ENCODE measurements around the gene KAZN.

Gene KAZN

DNA sequence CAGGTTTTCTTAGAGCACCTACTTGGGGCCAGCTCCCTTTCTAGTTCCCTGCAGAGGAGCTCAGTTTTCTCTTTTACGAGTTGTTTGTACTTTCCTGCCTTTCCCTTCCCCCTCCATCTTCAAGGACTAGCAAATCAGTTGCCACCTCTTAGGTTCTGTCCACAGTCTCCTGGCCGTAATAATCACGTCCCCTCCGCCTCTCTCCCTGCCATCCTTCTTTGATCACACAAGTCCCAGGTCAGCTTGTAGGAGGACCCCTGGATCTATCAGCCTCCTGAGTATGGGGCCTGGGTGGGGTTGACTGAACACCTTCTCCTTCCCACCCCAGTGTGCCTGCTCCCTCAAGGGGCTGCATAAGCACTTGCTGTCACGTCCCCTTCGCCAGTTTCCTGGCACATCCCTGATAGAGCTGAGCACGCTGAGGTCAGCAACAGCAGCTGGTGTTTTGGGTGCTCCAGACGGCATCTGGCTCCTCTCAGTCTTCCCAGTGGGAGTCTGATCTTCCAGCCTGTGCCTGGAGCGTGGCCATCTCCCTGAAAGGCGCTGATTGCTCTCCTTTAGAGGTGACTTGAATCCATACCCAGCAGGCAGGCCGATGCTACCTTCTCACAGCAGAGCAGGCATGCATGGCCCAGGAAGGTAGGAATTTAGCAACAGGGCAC lies 338.9 kb downstream of the KAZN start:
- DNase-seq (ENCODE audit: low spot score) = no peak

DNA sequence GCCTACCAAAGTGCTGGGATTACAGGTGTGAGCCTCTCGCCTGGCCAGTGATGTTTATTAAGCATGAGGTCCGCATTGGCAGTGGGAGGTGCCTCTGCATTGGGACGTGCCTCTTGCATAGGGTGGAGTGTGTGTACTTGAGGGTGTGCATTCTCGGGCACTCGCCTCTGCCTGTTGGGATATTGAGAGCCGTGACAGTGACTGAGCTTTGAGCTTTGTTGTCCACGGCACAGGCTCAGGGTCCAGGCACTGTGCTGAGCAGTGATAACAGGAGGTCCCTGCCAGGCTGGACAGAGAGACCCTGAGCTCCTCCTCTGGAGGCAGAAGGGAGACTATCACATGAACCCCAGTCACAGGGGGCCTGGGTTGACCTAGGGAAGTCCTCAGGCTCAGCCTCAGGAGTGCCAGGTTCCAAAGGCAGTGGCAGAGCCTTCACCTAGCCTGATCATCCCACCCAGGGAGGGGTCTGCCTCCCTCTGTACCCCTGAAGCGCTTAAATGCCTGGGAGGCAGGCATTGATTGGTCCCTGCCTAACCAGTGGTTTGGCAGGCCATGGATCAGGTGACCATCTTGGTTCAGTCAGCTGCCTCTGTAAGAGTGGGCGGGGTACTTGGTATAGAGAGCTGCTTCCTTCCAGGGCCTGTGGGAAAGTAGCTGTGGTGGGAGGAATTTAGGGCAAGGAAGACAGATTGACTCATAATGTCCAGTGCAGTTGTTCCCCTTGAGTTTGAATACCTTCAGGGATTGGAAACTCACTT lies 341.2 kb downstream of the KAZN start:
- DNase-seq (ENCODE audit: low spot score) = peak; percentile 69

DNA sequence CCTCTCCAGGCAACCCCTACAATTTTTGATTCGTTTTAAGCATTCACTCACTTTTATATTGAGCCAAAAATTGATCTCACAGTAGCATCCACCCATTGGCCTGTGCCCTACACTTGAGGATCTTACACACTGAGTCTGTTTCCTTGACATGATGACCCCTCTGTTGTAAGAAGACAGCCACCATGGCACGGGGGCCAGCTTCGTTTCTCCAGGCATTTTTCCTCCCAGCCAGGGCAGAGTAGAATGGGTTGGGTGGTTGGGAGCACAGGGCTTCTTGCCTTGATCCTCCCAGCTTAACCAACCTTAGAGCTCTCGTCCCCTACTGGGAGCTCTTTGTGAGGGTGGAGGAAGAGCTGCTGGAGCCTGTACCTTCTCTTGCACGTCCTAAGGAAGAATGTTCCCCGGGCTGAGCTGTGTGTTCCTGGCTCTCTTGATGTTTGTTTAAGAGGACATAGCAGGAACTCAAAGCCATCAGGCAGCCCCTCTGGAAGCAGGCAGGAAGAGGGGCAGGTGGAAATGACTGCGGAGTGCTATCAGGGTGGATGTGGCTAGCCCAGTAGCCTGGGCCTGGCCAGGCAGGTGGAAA lies 341.9 kb downstream of the KAZN start:
- DNase-seq (ENCODE audit: low spot score) = no peak

DNA sequence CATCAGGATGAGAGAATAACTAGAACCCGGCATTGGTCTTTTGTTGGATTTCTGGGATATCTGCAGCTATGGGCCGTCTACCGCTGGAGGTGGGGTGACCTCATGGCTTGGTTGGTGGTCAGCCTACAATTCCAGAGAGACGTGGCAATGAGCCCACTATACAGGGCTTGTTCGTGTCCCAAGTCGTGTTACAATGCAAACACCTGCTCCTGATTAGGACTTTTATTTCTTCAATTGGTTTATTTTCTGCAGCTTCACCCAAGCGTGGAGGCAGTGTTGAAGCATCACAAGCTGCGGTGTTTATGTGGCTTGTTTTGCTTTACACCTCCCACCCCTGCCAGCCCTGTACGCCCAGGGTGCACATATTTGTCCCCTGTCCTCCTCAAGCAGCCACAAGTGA lies 343.4 kb downstream of the KAZN start:
- no peak for DNase-seq (ENCODE audit: low spot score)

DNA sequence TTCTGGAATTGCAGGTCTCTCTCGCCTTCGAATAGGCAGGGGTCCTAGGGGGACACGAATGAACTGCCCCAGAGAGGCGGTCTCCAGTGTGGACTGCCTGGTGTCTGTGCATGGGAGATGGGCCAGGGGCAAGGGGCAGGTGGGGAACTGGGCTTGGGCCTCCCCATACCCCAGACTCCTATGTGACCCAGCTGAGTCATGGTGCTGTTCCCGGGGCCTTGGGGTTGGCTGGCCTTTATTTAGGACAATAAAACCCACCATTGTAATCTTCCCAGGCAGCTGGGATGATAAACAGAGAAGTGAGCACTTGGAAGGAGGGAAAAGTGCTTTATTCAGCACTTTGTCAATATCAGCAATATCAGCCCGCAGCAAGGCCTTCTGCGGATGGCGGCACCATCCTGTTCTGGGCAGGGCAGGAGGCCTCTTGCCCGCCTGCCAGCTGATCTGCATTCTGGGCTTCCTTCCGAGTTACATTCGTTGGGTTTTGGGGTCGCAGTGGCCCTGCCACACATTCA lies 346.0 kb downstream of the KAZN start:
- no peak for DNase-seq (ENCODE audit: low spot score)

DNA sequence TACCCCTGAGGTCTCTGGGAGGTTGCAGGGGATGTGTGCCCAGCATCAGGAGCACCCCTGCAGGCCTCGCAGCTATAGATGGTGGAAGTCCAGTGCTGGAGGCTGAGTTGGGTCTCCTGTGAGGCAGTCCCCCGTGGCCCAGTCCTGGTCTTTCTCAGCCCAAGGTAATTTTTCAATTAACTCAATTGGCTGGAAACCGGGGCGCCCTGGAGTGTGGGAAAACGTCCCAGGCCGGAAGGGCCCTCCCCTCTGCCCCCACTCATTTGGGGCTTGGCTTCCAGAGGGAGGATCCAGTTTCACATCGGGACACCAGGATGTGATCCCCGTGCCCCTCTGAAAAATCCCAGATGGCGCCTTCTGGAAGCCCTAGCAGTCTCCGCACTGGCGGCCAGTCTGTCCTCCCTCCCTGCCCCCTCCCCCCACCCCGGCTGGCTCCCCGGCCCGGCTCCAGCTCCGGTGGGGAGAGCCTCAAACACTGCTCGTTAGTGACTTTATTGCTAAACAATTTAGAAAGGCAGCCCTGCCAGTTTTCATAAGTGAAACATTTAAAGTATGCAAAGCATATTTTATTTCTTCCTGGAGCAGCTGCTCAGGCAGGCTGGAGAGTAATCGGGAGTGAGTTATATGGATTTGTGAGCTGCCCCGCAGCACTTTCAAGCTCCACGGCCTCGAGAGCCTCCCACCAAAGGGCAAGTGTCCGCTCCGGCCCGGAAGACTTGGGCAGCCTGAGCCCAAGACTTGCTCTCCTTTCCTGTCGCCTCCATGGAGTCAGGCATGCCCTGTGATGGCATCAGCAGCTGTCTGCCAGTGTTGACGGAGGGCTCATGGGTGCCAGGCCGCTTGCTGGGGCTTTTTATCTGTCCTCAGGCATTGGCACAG lies 346.9 kb downstream of the KAZN start:
- peak; percentile 81 for DNase-seq (ENCODE audit: low spot score)

DNA sequence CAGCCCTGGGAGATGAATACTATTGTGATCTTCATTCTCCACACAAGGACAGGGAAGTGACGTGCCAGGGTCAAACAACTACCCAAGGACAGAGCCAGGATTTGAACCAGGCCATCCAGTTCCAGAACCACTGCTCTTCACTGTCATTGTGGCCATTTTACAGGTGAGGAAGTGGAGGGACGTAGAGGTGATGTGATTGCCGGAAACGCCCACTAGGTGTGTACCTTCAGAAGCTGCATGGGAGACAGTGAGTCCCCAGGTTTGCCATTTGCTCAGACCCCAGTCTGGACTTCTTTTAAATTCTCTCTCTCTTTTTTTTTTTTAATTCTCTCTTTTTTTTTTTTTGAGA lies 347.5 kb downstream of the KAZN start:
- no peak for DNase-seq (ENCODE audit: low spot score)

DNA sequence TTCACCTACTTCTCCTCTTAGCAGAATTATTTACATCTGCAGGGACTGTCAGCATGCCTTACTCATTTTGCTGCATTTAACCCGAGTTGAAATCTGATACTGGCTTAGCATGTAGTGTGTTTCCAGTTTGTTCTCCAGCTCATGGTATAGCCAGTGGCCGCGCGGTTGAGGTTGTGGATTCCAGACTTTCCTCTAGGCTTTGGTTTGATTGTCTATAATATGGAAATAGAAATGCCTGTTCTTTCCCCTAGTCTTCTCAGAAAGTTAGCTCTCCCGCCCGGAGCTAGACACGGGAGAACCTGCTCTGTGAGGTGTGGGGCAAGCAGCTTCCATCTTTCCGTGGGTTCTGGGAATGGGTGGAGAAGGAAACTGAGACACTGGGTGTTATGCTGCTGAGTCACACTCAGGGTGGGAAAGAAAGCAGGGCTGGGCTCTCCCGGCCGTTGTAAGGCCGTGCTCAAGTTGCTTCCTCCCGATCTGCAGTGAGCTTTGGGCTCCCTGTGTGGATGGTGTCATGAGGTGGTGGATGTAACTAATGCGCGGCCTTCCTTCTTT lies 348.3 kb downstream of the KAZN start:
- DNase-seq (ENCODE audit: low spot score) = peak; percentile 41

DNA sequence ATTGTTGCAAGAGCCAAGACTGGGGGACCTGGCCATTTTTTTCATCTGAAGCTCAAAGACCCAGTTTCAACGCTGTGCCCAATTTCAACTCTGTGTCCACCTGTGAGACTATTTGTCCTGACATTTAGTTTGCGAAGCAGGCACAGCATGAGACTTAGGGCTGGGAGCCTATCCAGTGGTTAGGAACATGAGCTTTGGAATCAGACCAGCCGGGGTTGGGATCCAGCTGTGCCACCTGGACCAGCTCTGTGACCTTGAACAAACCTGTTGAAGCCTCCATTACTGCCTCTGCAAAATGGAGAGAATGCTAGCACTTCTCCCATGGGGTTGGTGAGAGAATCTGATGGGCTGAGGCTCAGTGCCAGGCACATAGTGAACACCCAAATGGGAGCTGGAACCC lies 348.9 kb downstream of the KAZN start:
- DNase-seq (ENCODE audit: low spot score) = no peak

DNA sequence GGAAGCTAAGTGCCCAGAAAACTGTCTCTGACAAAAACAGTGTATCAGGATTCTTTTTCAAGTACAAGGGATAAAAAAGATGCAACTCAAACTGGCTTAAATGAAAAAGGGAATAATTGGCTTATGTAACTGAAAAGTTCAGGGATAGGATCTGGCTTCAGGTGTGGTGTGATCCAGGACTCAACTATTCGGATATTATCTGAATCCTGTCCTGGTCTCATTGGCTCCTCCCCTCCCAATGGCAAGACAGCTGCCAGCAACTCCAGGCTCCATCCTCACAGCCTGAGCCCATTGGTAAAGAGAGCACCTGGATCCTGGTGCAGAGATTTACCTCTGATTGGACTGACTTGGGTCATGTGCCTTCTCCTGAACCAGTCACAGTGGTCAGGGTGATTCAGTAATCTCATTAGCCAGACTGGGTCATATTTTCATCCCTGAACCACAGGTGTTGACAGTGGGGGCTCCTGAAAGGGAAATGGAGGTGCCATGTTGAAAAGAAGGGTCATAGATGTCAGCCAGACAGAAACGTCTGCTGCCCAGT lies 349.7 kb downstream of the KAZN start:
- no peak for DNase-seq (ENCODE audit: low spot score)

DNA sequence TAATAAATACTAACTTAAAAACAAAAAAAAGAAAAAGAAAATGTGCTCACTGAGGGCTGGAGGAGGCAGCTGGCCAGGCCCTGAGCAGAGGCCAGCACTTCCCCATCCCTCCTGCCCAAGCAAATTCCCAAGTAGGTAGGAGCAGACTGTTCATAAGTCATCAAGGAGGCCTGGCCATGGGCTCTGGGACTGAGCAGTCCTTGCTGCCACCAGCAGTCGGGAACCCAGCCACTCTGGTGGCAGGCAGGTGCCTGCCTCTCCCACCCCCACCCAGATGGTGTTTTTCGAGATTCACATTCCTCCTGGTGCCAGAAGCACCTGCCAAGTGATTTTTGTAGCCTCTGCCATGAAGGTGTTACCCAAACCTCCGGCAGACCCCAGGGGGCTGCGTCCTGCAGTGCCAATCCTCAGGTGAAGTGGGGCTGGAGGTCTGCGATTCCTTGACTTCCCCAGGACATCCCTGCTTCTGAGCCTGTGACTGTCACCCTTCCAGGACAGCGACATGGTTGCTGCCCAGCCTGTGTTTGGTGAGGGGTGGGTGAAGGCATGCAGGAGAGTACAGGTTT lies 350.9 kb downstream of the KAZN start:
- no peak for DNase-seq (ENCODE audit: low spot score)

DNA sequence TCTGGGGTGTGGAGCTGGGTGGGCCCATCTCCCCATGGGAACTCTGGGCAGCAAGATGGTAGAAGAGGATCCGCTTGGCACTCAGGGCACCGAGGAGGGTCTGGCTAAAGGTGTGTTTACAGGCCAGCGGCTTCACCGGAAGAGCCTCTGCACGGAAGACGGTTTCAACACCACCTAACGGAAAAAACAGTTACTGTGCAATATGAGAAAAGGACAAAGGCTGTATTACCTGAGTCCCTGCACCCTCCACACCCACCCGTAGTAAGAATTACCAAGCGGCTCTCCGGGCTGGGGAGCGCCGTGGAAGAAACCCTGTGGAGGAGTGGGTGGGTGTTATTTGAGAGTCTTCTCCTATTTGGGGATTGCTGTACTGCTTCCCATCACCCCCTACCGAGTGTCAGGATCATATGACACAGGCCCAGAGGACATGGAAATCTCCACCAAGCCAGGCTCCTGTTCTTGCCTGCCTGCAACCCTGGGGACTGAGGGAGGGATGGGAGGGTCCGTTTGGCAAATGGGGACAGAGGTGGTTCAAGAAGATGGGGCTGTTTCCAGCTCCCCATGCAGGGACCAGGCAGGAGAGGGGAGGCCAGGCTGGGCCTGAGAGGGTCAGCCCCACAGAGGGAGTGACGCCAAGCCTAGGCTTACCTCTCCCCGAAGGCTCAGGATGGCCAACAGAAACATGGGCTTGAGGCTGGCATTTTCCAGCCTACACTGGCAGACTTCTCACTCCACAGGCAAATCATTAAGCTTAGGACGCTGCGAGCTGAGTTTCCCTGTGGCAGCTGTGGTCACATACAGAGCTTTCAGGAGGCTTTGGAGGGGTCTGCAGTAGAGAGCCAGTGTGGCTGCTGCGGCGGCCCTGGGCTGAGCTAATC lies 351.6 kb downstream of the KAZN start:
- no peak for DNase-seq (ENCODE audit: low spot score)

DNA sequence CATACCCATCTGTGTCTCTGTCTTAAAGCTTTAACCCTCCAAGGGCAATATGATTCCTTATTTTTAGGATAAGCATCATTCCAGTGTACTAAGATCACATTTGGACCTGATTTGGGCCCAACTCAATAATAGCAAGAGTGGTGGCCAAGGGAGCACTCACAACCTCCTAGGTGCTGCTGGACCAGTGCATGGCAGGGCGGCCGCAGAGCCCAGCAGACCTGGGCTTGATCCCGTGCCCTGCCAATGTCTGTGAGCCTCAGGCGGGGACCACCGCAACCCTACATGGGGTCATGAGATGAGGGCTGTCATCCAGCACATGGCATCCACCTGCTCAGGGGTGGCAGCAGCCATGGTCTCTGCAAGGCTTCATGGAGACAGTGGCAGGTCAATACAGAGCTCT lies 353.3 kb downstream of the KAZN start:
- no peak for DNase-seq (ENCODE audit: low spot score)

DNA sequence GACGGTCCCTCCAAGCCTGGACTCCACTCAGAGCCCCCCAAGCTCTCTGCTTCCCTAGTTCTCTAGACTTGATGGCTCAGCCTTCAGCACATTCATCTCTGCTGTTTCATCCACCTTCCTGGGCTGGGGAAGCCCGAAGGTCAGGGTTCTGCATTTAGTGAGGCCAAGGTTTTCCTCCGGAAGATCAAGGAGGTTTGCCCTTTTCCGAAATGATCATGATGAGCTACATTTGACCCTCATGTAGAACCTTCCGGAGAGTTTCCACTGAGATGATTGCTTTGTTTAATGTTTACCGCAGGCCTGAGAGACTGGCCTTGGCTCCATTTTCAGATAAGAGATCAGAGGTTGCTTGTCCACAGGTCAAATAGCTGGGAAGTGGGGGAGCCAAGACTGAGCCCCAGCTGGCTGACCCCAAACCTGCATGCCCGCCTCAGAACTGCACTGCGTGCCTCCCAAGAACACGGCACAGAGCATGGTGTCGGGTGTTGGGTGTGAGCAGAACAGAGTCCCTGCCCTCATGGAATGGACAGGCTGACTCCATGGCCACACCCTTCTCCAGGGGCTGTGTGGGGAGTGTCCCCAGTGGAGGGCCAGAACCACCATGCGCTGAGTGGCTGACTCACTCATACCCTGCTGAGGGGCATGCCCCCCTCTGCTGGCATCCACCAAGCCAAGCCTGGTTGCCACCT lies 354.3 kb downstream of the KAZN start:
- no peak for DNase-seq (ENCODE audit: low spot score)

DNA sequence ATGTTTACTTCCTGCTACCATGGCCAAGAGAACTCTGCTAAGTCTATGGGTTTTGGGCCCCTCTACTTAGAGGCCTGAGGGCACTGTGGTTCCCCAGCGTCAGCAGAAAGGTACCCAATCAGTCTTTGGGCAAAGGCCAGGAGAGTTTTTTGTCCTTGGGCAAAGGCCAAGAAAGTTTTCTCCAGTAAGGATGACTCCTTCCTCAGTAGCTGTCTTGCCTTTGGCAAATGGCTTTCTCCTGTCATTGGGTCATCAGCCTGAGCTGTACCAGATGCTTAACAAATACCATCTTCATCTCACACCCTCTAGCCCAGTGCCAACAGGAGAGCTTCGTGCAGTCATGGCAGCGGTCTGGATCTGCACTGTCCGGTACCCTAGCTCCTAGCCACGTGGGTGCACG lies 355.7 kb downstream of the KAZN start:
- DNase-seq (ENCODE audit: low spot score) = no peak

DNA sequence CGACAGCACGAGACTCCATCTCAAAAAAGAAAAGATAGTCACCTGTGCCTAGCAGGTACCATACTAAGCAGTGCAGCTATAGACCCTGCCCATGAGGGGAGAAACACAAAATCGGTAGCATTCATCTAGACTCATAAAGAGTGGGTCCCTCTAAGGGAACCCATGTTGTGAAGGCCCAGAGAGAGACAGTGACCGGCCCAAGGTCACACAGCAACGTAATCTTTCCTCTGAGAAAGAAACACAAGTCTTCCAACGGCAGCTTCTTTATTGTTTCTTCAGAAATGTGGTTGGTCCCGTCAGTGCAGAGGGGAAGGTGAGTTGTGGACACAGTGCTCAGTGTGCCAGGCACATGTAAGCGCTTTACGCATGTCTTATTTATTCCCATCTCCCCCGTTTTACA lies 356.4 kb downstream of the KAZN start:
- DNase-seq (ENCODE audit: low spot score) = no peak

DNA sequence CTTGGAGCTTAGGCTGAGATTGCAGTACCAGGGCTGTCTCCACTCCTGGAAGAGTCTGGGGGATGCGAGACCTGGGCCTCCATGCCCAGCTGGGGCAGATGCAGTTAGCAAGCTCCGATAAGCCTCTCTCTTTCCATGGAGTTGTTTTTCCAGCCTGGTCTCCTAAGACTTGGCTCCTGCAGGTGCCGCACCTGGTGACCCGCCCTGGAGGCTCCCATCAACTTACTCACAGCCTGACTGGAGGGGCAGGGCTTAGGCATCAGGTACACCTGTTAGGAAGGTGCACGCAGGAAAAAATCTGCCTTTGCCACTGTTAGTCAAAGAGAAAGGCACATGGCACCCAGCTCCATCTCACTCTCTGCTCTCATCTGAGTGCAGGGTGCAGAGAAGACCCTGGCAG lies 356.9 kb downstream of the KAZN start:
- DNase-seq (ENCODE audit: low spot score) = no peak

DNA sequence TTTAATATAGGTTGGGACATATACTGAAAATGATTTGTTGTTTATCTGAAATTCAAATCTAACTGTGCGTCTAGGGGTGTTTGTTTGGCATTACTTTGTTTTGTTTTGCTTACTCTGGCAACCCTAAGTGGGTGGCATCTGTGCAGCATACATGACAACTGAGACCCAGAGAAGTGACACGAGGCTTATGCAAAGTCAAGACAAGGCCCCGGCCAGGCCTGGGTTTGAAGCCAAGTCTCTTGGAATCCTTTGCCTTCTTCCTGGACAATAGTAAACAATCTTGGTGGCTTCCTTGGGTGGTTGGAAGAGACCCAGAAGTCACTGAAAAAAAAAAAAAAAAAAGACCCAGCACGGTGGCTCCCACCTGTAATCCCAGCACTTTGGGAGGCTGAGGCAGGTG lies 357.5 kb downstream of the KAZN start:
- DNase-seq (ENCODE audit: low spot score) = no peak

DNA sequence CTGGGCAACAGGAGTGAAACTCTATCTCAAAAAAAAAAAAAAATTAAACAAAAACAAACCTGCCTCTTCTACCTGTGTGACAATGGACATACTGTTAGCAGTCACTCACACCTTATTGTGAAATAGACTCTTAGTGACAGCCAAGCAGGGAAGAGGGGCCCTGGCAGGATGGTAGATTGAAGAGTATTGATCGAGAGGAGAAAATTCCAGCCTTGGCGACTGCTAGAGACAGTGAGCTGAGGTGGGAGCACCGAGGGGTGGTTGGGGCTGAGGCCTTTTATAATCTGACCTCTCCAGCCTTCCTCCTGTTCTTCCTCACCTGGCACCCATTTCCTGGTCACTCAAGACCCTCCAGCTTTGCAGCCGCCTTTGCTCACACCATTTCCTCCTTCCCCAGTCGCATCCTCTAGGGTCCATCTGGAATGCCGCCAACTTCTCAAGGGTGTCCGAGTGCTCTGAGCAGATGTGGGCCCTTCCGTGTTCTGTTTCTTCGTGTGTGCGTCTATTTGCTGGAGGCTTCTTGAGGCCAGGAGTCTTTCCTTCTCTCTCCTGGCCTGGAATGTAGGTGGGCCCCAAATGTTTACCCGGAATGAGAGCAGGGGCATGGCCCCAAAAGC lies 358.2 kb downstream of the KAZN start:
- DNase-seq (ENCODE audit: low spot score) = no peak
